ENCODE results near the gene CXXC5.
"Not testable (repeated sequence)": the region's sequence is repeated elsewhere in the genome, so short reads cannot be mapped to it uniquely, and the experiment has no call there.

Gene CXXC5

DNA sequence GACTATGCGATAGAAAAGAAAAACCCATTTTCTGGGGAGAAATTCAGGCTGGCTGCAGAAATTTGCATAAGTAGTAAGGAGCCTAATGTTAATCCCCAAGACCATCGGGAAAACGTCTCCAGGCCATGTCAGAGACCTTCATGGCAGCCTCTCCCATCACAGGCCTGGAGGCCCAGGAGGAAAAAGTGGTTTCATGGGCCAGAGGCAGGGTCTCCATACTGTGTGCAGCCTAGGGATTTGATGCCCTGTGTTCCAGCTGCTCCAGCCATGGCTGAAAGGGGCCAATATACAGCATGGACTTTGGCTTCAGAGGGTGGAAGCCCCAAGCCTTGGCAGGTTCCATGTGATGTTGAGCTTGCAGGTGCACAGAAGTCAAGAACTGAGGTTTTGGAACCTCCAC is 71.8 kb downstream of the CXXC5 start:
- DNase-seq: not testable (repeated sequence)

DNA sequence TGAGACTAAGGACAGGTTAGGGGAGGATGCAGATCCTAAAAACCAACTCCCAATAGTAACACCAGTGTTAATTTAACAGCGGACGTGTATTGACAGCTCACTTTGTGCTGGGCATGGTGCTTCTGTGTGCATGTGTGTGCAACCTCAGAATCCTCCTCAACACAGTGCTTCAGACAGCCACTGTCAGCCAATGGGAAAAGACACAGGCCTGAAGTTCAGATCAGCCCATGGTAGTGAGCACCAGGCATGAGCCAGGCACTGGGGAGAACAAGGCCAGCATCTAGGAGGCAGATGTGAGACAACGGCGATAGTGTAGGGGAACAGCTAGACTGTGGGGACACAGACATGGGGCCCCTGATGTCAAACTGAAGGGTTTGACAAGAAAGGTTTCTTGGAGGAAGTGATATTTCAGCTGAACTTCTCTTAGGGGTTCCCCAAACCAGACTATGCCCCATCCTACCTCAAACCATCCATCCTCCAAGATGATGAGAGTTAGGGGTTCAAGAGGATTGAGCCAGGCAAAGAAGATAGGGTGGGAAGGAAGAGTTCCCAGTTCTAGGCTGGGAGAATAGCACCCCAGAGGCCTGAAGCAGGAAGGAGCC is 75.9 kb downstream of the CXXC5 start:
- DNase-seq: no peak

- DNase-seq: no peak
Measured at GRCh38 chr5:139725073-139725830, 77.1 kb downstream of the CXXC5 start.

- DNase-seq: no peak
Measured at GRCh38 chr5:139726248-139726647, 78.1 kb downstream of the CXXC5 start.

- DNase-seq: not testable (repeated sequence)
Measured at GRCh38 chr5:139727615-139728014, 79.5 kb downstream of the CXXC5 start.

GRCh38 chr5:139731281-139731680 is 83.1 kb downstream of the CXXC5 start:
- DNase-seq: no peak

GRCh38 chr5:139732019-139732418 is 83.9 kb downstream of the CXXC5 start:
- DNase-seq: no peak

- no peak for DNase-seq
Measured at GRCh38 chr5:139733010-139733688, 85.0 kb downstream of the CXXC5 start.
